ENCODE results near the gene WNT6.
A peak's percentile ranks its signal among the peaks of the same experiment; 100 is the strongest.

WNT6 gene

GRCh38 chr2:218859988-218860831 is 605 bp downstream of the WNT6 start:
- Histone ChIP-seq H3K4me3 (ENCODE audit: low read length) (no peak overlapping the region), H3K9ac (ENCODE audit: low read length) (no peak overlapping the region), H4K20me1 (ENCODE audit: insufficient read depth, low read length) (no peaks in the 10 kb centered on the region), H3K27ac (ENCODE audit: low read length) (no peak overlapping the region), H3K9me2 (replicated peaks; ENCODE audit: insufficient read depth, low read length) (no peaks in the 10 kb centered on the region), H3K9me3 (replicated peaks; ENCODE audit: insufficient read depth, low read length) (no peaks in the 10 kb centered on the region), H3K36me3 (replicated peaks; ENCODE audit: insufficient read depth, low read length) (no peaks in the 10 kb centered on the region), H3K27me3 (replicated peaks; ENCODE audit: insufficient read depth, low read length) (peaks cover 63% of the 10 kb centered on the region), H3K4me2 (ENCODE audit: low read depth, low read length) (peak overlapping the region; percentile 57; the same call in 1 of the 2 replicates), H2AFZ (ENCODE audit: low read length) (no peak overlapping the region), H3K4me1 (ENCODE audit: low read length) (0 out of 2 replicates have a peak, but pooled peaks cover 4% of the 10 kb centered on the region), H3F3A (ENCODE audit: insufficient read depth, low read length) (no peaks in the 10 kb centered on the region), H3K79me2 (ENCODE audit: low read length) (no peaks in the 10 kb centered on the region)
- no peak for DNase-seq
- peak; percentile 97 for TF ChIP-seq EZH2 (optimal IDR thresholded peaks at IDR 0.05; ENCODE audit: low read depth, low read length)
- no peak for TF ChIP-seq EZH2phosphoT487 (IDR thresholded peaks at IDR 0.05; ENCODE audit: low read length)

GRCh38 chr2:218860950-218861381 is 1.4 kb downstream of the WNT6 start:
- DNase-seq: no peak
- H2AFZ ChIP-seq (ENCODE audit: low read length): no peak overlapping the region
- H3K9me3 ChIP-seq (replicated peaks; ENCODE audit: insufficient read depth, low read length): no peaks in the 10 kb centered on the region
- no peaks in the 10 kb centered on the region for H4K20me1 ChIP-seq (ENCODE audit: insufficient read depth, low read length)
- H3F3A ChIP-seq (ENCODE audit: insufficient read depth, low read length): no peaks in the 10 kb centered on the region
- H3K27ac ChIP-seq (ENCODE audit: low read length): no peak overlapping the region
- peaks cover 55% of the 10 kb centered on the region for H3K27me3 ChIP-seq (replicated peaks; ENCODE audit: insufficient read depth, low read length)
- no peak overlapping the region for H3K4me3 ChIP-seq (ENCODE audit: low read length)
- H3K4me1 ChIP-seq (ENCODE audit: low read length): 0 out of 2 replicates have a peak, but pooled peaks cover 4% of the 10 kb centered on the region
- H3K36me3 ChIP-seq (replicated peaks; ENCODE audit: insufficient read depth, low read length): no peaks in the 10 kb centered on the region
- no peak overlapping the region for H3K9ac ChIP-seq (ENCODE audit: low read length)
- H3K79me2 ChIP-seq (ENCODE audit: low read length): no peaks in the 10 kb centered on the region
- no peak overlapping the region for H3K4me2 ChIP-seq (ENCODE audit: low read depth, low read length)
- TF ChIP-seq EZH2 (optimal IDR thresholded peaks at IDR 0.05; ENCODE audit: low read depth, low read length) (no peak), CTCF (IDR thresholded peaks at IDR 0.05; ENCODE audit: low read length) (no peak), EZH2phosphoT487 (IDR thresholded peaks at IDR 0.05; ENCODE audit: low read length) (no peak)
- no peaks in the 10 kb centered on the region for H3K9me2 ChIP-seq (replicated peaks; ENCODE audit: insufficient read depth, low read length)

GRCh38 chr2:218861645-218862318 is 2.2 kb downstream of the WNT6 start:
- 0 out of 2 replicates have a peak, but pooled peaks cover 4% of the 10 kb centered on the region for H3K4me1 ChIP-seq (ENCODE audit: low read length)
- H3K27me3 ChIP-seq (replicated peaks; ENCODE audit: insufficient read depth, low read length): peaks cover 48% of the 10 kb centered on the region
- H3K36me3 ChIP-seq (replicated peaks; ENCODE audit: insufficient read depth, low read length): no peaks in the 10 kb centered on the region
- no peaks in the 10 kb centered on the region for H3K9me2 ChIP-seq (replicated peaks; ENCODE audit: insufficient read depth, low read length)
- no peaks in the 10 kb centered on the region for H3K9me3 ChIP-seq (replicated peaks; ENCODE audit: insufficient read depth, low read length)
- H3K9ac ChIP-seq (ENCODE audit: low read length): no peak overlapping the region
- H4K20me1 ChIP-seq (ENCODE audit: insufficient read depth, low read length): no peaks in the 10 kb centered on the region
- no peak overlapping the region for H2AFZ ChIP-seq (ENCODE audit: low read length)
- H3K4me2 ChIP-seq (ENCODE audit: low read depth, low read length): no peak overlapping the region
- no peak for DNase-seq
- TF ChIP-seq EZH2phosphoT487 (IDR thresholded peaks at IDR 0.05; ENCODE audit: low read length) (no peak), EZH2 (optimal IDR thresholded peaks at IDR 0.05; ENCODE audit: low read depth, low read length) (no peak), CTCF (IDR thresholded peaks at IDR 0.05; ENCODE audit: low read length) (no peak)
- no peaks in the 10 kb centered on the region for H3F3A ChIP-seq (ENCODE audit: insufficient read depth, low read length)
- no peak overlapping the region for H3K27ac ChIP-seq (ENCODE audit: low read length)
- no peak overlapping the region for H3K4me3 ChIP-seq (ENCODE audit: low read length)
- no peaks in the 10 kb centered on the region for H3K79me2 ChIP-seq (ENCODE audit: low read length)
